Astrocyte of the cerebellum (primary cell): Measurements from ENCODE around the gene RBCK1.
"Not testable (repeated sequence)": the region's sequence is repeated elsewhere in the genome, so short reads cannot be mapped to it uniquely, and the experiment has no call there.

ENCODE experiments used
- DNase-seq: peaks from one replicate; pipeline ENCODE4 v3.0.0-alpha.2; 2011; ENCODE audit warnings: low read depth
- H3K4me3 ChIP-seq: 2 replicates; pipeline ENCODE4 v1.5.1; 2011; ENCODE audit warnings: mild to moderate bottlenecking, low read depth, low read length, moderate library complexity
- CTCF ChIP-seq: IDR thresholded peaks from 2 replicates; pipeline ENCODE4 v1.5.1; 2012; ENCODE audit warnings: low read length, low read depth, moderate library complexity, mild to moderate bottlenecking; ENCODE audit errors: missing control alignments
- in situ Hi-C: cut with HindIII; loops from 2 replicates; pipeline ENCODE4 v1.10.0; 2017; ENCODE audit warnings: low sequenced_read_pairs

The RBCK1 gene

GRCh38 chr20:370977-371754 lies 36.9 kb upstream of the RBCK1 start:
- no peak overlapping the region for H3K4me3 ChIP-seq
- TF ChIP-seq CTCF = no peak
- DNase-seq = no peak
- in situ Hi-C loops = no loop called here

GRCh38 chr20:371755-372542 lies 36.1 kb upstream of the RBCK1 start:
- in situ Hi-C loops = no loop called here
- TF ChIP-seq CTCF = no peak
- H3K4me3 ChIP-seq = no peak overlapping the region
- no peak for DNase-seq

- H3K4me3 ChIP-seq, DNase-seq, in situ Hi-C loops: not testable (repeated sequence)
Observed at GRCh38 chr20:372543-373082, 35.5 kb upstream of the RBCK1 start.

- no peak overlapping the region for H3K4me3 ChIP-seq
- DNase-seq = no peak
- TF ChIP-seq CTCF = no peak
- in situ Hi-C loops = no loop called here
Observed at GRCh38 chr20:373171-373890, 34.8 kb upstream of the RBCK1 start.

- H3K4me3 ChIP-seq = no peak overlapping the region
- DNase-seq = no peak
- in situ Hi-C loops = no loop called here
Observed at GRCh38 chr20:375265-375889, 32.7 kb upstream of the RBCK1 start.

GRCh38 chr20:376089-376488 lies 32.0 kb upstream of the RBCK1 start:
- in situ Hi-C loops = no loop called here
- TF ChIP-seq CTCF = no peak
- no peak for DNase-seq
- H3K4me3 ChIP-seq = no peak overlapping the region

More at GRCh38 chr20:375265-375889, 32.7 kb upstream of the RBCK1 start:
- no peak for TF ChIP-seq CTCF
